Measurements from ENCODE around the gene PRAME. TPM values are rescaled to one million over a fixed set of nuclear protein-coding genes. Genes with fewer than 3 reads are reported as not detected.

PRAME gene
- total RNA-seq, 1 experiment from 2014 or later = 68.4 TPM

- intact Hi-C loops (cut with micrococcal nuclease; ENCODE audit: unreplicated experiment) = no loop called here
- Histone ChIP-seq H3K4me1 (ENCODE audit: control insufficient read depth, insufficient read depth, low read length) (no peaks in the 10 kb centered on the region), H3K27ac (ENCODE audit: low read length) (no peak overlapping the region), H3K36me3 (ENCODE audit: control insufficient read depth, insufficient read depth, low read length) (no peaks in the 10 kb centered on the region), H3K4me3 (ENCODE audit: low read depth in 2 of 2, low read length in 2 of 2) (no peak overlapping the region), H3K27me3 (ENCODE audit: control insufficient read depth, insufficient read depth, low read length) (no peaks in the 10 kb centered on the region), H3K9me3 (ENCODE audit: control insufficient read depth, insufficient read depth, low read depth, low read length) (no peaks in the 10 kb centered on the region)
- ATAC-seq = no peak
- ChIA-PET CTCF (interaction anchor here (0.5 to 0.6 kb wide), 2 partner anchors 14 to 148 kb away, joined by 4 to 5 read pairs; no protein-coding TSS in a partner anchor), POLR2A (no interaction called here)
- no peak for DNase-seq (ENCODE audit: low read depth, low spot score)
- in situ Hi-C loops (cut with HindIII; ENCODE audit: low pct_unique_long_range_greater_than_20kb, low sequenced_read_pairs) = no loop called here
- TF ChIP-seq, protein P1, sequence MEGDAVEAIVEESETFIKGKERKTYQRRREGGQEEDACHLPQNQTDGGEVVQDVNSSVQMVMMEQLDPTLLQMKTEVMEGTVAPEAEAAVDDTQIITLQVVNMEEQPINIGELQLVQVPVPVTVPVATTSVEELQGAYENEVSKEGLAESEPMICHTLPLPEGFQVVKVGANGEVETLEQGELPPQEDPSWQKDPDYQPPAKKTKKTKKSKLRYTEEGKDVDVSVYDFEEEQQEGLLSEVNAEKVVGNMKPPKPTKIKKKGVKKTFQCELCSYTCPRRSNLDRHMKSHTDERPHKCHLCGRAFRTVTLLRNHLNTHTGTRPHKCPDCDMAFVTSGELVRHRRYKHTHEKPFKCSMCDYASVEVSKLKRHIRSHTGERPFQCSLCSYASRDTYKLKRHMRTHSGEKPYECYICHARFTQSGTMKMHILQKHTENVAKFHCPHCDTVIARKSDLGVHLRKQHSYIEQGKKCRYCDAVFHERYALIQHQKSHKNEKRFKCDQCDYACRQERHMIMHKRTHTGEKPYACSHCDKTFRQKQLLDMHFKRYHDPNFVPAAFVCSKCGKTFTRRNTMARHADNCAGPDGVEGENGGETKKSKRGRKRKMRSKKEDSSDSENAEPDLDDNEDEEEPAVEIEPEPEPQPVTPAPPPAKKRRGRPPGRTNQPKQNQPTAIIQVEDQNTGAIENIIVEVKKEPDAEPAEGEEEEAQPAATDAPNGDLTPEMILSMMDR (IDR thresholded peaks at IDR 0.05) = no peak
- TF ChIP-seq, protein P2, sequence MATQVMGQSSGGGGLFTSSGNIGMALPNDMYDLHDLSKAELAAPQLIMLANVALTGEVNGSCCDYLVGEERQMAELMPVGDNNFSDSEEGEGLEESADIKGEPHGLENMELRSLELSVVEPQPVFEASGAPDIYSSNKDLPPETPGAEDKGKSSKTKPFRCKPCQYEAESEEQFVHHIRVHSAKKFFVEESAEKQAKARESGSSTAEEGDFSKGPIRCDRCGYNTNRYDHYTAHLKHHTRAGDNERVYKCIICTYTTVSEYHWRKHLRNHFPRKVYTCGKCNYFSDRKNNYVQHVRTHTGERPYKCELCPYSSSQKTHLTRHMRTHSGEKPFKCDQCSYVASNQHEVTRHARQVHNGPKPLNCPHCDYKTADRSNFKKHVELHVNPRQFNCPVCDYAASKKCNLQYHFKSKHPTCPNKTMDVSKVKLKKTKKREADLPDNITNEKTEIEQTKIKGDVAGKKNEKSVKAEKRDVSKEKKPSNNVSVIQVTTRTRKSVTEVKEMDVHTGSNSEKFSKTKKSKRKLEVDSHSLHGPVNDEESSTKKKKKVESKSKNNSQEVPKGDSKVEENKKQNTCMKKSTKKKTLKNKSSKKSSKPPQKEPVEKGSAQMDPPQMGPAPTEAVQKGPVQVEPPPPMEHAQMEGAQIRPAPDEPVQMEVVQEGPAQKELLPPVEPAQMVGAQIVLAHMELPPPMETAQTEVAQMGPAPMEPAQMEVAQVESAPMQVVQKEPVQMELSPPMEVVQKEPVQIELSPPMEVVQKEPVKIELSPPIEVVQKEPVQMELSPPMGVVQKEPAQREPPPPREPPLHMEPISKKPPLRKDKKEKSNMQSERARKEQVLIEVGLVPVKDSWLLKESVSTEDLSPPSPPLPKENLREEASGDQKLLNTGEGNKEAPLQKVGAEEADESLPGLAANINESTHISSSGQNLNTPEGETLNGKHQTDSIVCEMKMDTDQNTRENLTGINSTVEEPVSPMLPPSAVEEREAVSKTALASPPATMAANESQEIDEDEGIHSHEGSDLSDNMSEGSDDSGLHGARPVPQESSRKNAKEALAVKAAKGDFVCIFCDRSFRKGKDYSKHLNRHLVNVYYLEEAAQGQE (IDR thresholded peaks at IDR 0.05; ENCODE audit: insufficient read depth in 1 of 2, low read depth in 2 of 2, low read length in 1 of 2) = no peak
- TF ChIP-seq TCF7L2 (IDR thresholded peaks at IDR 0.05; ENCODE audit: low read depth, low read length) (no peak), SIN3A (IDR thresholded peaks at IDR 0.05; ENCODE audit: borderline replicate concordance, insufficient read depth, low read depth, low read length) (no peak), POLR2AphosphoS5 (IDR thresholded peaks at IDR 0.05; ENCODE audit: low read depth, low read length) (no peak)
- no TSS peak for BruUV-seq (replicated peaks)
These were observed 21.0 kb upstream of the PRAME start for GRCh38 chr22:22579869-22580604.

DNA sequence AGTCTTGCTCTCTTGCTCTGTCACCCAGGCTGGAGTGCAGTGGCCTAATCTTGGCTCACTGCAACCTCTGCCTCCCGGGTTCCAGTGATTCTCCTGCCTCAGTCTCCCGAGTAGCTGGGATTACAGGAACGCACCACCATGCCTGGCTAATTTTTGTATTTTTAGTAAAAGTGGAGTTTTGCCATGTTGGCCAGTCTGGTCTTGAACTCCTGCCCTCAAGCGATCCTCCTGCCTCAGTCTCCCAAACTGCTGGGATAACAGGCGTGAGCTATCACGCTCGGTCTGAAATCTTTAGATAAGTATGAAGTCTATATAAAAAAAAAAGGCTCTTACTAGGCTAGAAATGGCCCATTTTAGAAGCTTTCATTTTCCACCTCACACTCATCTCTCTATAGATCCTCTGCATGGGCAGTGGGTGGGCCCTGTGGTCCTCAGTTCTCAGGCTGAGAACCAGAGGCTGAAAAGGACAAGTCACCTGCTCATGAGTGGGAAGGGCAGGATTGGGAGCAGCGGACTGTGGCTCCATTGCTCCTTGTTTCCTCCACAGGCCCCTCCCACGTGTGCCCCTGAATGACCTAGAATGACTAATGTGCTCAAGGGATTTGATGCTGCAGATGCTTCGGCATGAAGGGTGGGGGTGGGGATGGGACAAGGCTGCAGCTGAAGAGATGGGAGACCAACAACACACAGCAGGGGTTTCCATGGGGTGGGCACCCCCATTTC is 19.8 kb upstream of the PRAME start:
- no TSS peak for BruUV-seq (replicated peaks)
- TF ChIP-seq, protein P2 (IDR thresholded peaks at IDR 0.05; ENCODE audit: insufficient read depth in 1 of 2, low read depth in 2 of 2, low read length in 1 of 2) = no peak
- no peak for TF ChIP-seq SIN3A (IDR thresholded peaks at IDR 0.05; ENCODE audit: borderline replicate concordance, insufficient read depth, low read depth, low read length)
- TF ChIP-seq, protein P1 (IDR thresholded peaks at IDR 0.05) = no peak
- TF ChIP-seq TCF7L2 (IDR thresholded peaks at IDR 0.05; ENCODE audit: low read depth, low read length) = no peak
- TF ChIP-seq POLR2AphosphoS5 (IDR thresholded peaks at IDR 0.05; ENCODE audit: low read depth, low read length) = no peak
- Histone ChIP-seq H3K27me3 (ENCODE audit: control insufficient read depth, insufficient read depth, low read length) (no peaks in the 10 kb centered on the region), H3K36me3 (ENCODE audit: control insufficient read depth, insufficient read depth, low read length) (no peaks in the 10 kb centered on the region), H3K9me3 (ENCODE audit: control insufficient read depth, insufficient read depth, low read depth, low read length) (no peaks in the 10 kb centered on the region), H3K4me3 (ENCODE audit: low read depth in 2 of 2, low read length in 2 of 2) (no peak overlapping the region), H3K27ac (ENCODE audit: low read length) (no peak overlapping the region), H3K4me1 (ENCODE audit: control insufficient read depth, insufficient read depth, low read length) (no peaks in the 10 kb centered on the region)
- intact Hi-C loops (cut with micrococcal nuclease; ENCODE audit: unreplicated experiment) (no loop called here), in situ Hi-C loops (cut with HindIII; ENCODE audit: low pct_unique_long_range_greater_than_20kb, low sequenced_read_pairs) (no loop called here)
- CTCF ChIA-PET = no interaction called here
- ATAC-seq = no peak
- POLR2A ChIA-PET = no interaction called here
- no peak for DNase-seq (ENCODE audit: low read depth, low spot score)

Data from Panc1 (cell line).